Thoracic aorta (tissue), 2 donors: Measurements from ENCODE around the gene SEMA3B. TPM values are rescaled to one million over a fixed set of nuclear protein-coding genes. Genes with fewer than 3 reads are reported as not detected.

Source experiments
- ATAC-seq: fragments of 150-250 bp; one replicate; pipeline ENCODE4 v1.8.0; 2017; ENCODE audit warnings: low read depth; ENCODE audit not compliant: insufficient number of reproducible peaks, low FRiP score
- DNase-seq: peaks from one replicate; pipeline ENCODE4 v3.0.0-alpha.2; 2020; ENCODE audit warnings: low spot score
- H3K27ac ChIP-seq, 2 donors: fragments of 200-600 bp; sonication (generic); 1 replicate in 1 of 2; 2 replicates in 1 of 2; pipeline ENCODE4 v1.5.1; 2016; ENCODE audit warnings: mild to moderate bottlenecking in 2 of 2, moderate library complexity in 2 of 2
- H3K27me3 ChIP-seq: fragments of 200-600 bp; sonication (generic); replicated peaks from 2 replicates; pipeline ENCODE4 v1.6.0; 2016; ENCODE audit warnings: mild to moderate bottlenecking; ENCODE audit not compliant: insufficient read depth
- H3K36me3 ChIP-seq: fragments of 200-600 bp; sonication (generic); one replicate; pipeline ENCODE4 v1.5.1; 2016
- H3K4me1 ChIP-seq, 2 donors: fragments of 200-600 bp; sonication (generic); 1 replicate in 1 of 2; 2 replicates in 1 of 2; pipeline versions ENCODE4 v1.5.1 to v1.6.0; 2016; ENCODE audit warnings: low read depth in 2 of 2, mild to moderate bottlenecking in 1 of 2; ENCODE audit not compliant: control insufficient read depth in 1 of 2
- H3K4me3 ChIP-seq: fragments of 200-600 bp; sonication (generic); 2 replicates; pipeline ENCODE4 v1.5.1; 2016; ENCODE audit warnings: mild to moderate bottlenecking
- H3K9me3 ChIP-seq: fragments of 200-600 bp; sonication (generic); 2 replicates; pipeline ENCODE4 v1.5.1; 2016
- CTCF ChIP-seq: fragments of 200-600 bp; sonication (generic); IDR thresholded peaks from one replicate; pipeline ENCODE4 v1.5.1; 2019; ENCODE audit warnings: antibody characterized with exemption
- total RNA-seq, 2 donors: library from RNA; depleted of rRNA; stranded (reverse); fragments of >200 nt; gene quantifications; one replicate each; pipeline versions ENCODE4 v1.1.0 to v1.2.3, GENCODE V29; 2016

Gene SEMA3B
- total RNA-seq, 2 donors from 2014 or later, result 53.6 to 57.2 TPM

GRCh38 chr3:50251220-50251619 is 17.7 kb upstream of the SEMA3B start:
- H3K27ac ChIP-seq, result peak overlapping the region; percentile 51 to 53
- DNase-seq (no peak), ATAC-seq (peak; percentile 28)
- peaks cover 27% of the 10 kb centered on the region for H3K36me3 ChIP-seq
- no peak for TF ChIP-seq CTCF
- H3K9me3 ChIP-seq, result no peaks in the 10 kb centered on the region
- H3K4me1 ChIP-seq, result peaks cover 68 to 74% of the 10 kb centered on the region in 2 donors
- H3K27me3 ChIP-seq, result no peaks in the 10 kb centered on the region
- no peak overlapping the region for H3K4me3 ChIP-seq

GRCh38 chr3:50254577-50255250 is 14.2 kb upstream of the SEMA3B start:
- DNase-seq, result no peak

DNA sequence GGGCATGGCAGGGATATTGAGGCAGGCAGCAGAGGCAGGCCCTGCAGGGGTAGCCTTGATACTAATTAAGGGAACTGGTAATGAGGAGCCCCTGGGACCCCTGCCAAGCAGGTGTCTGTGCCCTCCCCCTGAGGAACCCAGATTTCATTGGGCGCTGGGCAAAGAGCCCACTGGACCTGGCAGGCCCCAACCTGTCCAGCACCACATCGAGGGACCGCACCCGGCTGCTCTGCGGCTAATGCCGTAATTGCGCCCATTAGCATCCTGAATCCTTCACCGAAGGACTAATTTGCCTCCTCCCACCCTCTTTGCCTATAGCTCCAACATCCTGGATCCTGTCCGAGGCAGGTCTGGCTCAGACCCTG is 13.7 kb upstream of the SEMA3B start:
- peaks cover 52% of the 10 kb centered on the region for H3K36me3 ChIP-seq
- H3K4me1 ChIP-seq, result peaks cover 34 to 42% of the 10 kb centered on the region in 2 donors
- no peak for ATAC-seq
- no peak overlapping the region for H3K4me3 ChIP-seq
- no peaks in the 10 kb centered on the region for H3K9me3 ChIP-seq
- peak overlapping the region; percentile 79 to 89 for H3K27ac ChIP-seq
- TF ChIP-seq CTCF, result no peak
- no peaks in the 10 kb centered on the region for H3K27me3 ChIP-seq
- DNase-seq, result no peak

More at GRCh38 chr3:50254577-50255250, 14.2 kb upstream of the SEMA3B start:
- ATAC-seq, result no peak
- H3K4me1 ChIP-seq, result peaks cover 38 to 45% of the 10 kb centered on the region in 2 donors
- TF ChIP-seq CTCF, result no peak
- H3K36me3 ChIP-seq, result peaks cover 52% of the 10 kb centered on the region
- H3K9me3 ChIP-seq, result no peaks in the 10 kb centered on the region
- peak overlapping the region; percentile 79 to 89 for H3K27ac ChIP-seq
- H3K27me3 ChIP-seq, result no peaks in the 10 kb centered on the region
- no peak overlapping the region for H3K4me3 ChIP-seq

- Histone ChIP-seq H3K36me3 (peaks cover 47% of the 10 kb centered on the region), H3K27ac (no peak overlapping the region), H3K4me3 (no peak overlapping the region), H3K9me3 (no peaks in the 10 kb centered on the region), H3K4me1 (peaks cover 23 to 42% of the 10 kb centered on the region in 2 donors), H3K27me3 (no peaks in the 10 kb centered on the region)
- ATAC-seq (no peak), DNase-seq (no peak)
- peak; percentile 28 for TF ChIP-seq CTCF
Measured at GRCh38 chr3:50256978-50257890, 11.7 kb upstream of the SEMA3B start.

- no peak for TF ChIP-seq CTCF
- H3K27me3 ChIP-seq, result no peaks in the 10 kb centered on the region
- DNase-seq (no peak), ATAC-seq (no peak)
- H3K27ac ChIP-seq, result no peak overlapping the region
- H3K9me3 ChIP-seq, result no peaks in the 10 kb centered on the region
- no peak overlapping the region for H3K4me3 ChIP-seq
- H3K4me1 ChIP-seq, result peaks cover 23 to 51% of the 10 kb centered on the region in 2 donors
- H3K36me3 ChIP-seq, result peaks cover 39% of the 10 kb centered on the region
Measured at GRCh38 chr3:50258029-50258680, 10.8 kb upstream of the SEMA3B start.
